ENCODE data around the gene PYURF. TPM values are rescaled to one million over a fixed set of nuclear protein-coding genes. Genes with fewer than 3 reads are reported as not detected.

Gene PYURF
- total RNA-seq, 1 experiment from 2014 or later: 119 TPM

DNA sequence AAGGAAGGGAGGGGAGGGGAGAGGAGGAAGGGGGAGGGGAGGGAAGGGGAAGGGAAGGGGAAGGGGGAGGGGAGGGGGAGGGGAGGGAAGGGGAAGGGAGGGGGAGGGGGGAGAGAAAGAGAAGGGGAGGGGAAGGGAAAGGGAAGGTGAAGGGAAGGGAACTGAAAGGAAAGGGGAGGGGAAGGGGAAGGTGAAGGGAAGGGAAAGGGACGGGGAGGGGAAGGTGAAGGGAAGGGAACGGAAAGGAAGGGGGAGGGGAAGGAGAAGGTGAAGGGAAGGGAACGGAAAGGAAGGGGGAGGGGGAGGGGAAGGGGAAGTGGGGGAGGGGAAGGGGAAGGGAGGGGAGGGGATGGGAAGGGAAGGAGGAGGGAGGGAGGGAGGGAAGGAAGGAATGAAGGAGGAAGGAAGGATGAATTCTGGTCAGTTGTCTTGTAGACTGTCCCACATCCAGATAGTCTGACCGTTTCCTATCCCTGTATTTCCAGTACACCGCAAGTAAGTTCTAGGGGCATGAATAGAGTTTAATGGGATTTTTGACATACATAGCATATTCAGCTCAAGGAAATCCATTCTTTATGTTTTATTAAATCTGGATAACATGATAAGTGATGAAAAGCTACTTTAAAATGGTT lies 46.2 kb downstream of the PYURF start:
- Histone ChIP-seq H3K36me3 (no peaks in the 10 kb centered on the region), H3K9me3 (replicated peaks) (no peaks in the 10 kb centered on the region), H3K27ac (no peak overlapping the region), H3K4me1 (replicated peaks) (peaks cover 10% of the 10 kb centered on the region), H3K4me3 (no peak overlapping the region), H3K27me3 (replicated peaks) (no peaks in the 10 kb centered on the region)
- DNase-seq (ENCODE audit: low read depth in 1 of 2, low spot score in 2 of 2): no peak

Other genes with a start within 250 kb of the PYURF start
- 17.7 and 18.0 TPM in 2 replicates for gene PPM1K, start 239.2 kb downstream of the PYURF start, total RNA-seq (2014; rRNA removed; shearing (Covaris generic))
- 2.1 and 12.3 TPM in 2 replicates for gene HERC6, start 144.9 kb downstream of the PYURF start, total RNA-seq (2014; rRNA removed; shearing (Covaris generic))
- gene HERC5, start 66.7 kb downstream of the PYURF start, total RNA-seq (2014; rRNA removed; shearing (Covaris generic)): 4.9 and 6.6 TPM in 2 replicates
- 6.1 and 10.2 TPM in 2 replicates for gene HERC3, start 68.7 kb upstream of the PYURF start, total RNA-seq (2014; rRNA removed; shearing (Covaris generic))
- gene NAP1L5, start 174.1 kb upstream of the PYURF start, total RNA-seq (2014; rRNA removed; shearing (Covaris generic)): 1.5 and 5.5 TPM in 2 replicates